Measurements from ENCODE around the gene KIAA0825. TPM values are rescaled to one million over a fixed set of nuclear protein-coding genes. Genes with fewer than 3 reads are reported as not detected.
A peak's percentile ranks its signal among the peaks of the same experiment; 100 is the strongest.

KIAA0825 gene
- total RNA-seq, 1 experiment from 2014 or later, result 1.9 TPM

DNA sequence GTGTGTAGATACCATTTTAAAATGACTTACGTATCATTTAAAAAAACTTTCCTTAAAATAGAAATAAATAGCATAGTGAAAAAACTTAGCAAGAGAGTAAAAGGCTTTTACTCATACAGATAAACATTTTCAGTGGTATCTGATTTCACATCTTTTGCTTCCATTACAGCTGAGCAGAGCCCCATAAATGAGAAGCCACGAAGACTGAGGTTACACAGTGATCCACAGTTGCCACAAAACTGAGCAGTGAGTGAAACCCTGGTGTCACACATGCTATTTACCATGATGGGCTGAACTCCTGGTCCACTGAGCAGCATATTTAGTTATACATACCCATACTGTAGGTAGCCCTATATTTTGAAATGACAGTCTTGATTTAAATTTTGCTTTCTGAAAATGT, 401.2 kb downstream of the KIAA0825 start:
- Histone ChIP-seq H3K4me1 (replicated peaks) (peaks cover 32% of the 10 kb centered on the region), H3K27ac (peak overlapping the region; percentile 98), H3K4me3 (no peak overlapping the region), H3K27me3 (replicated peaks) (no peaks in the 10 kb centered on the region), H3K9me3 (replicated peaks) (no peaks in the 10 kb centered on the region), H3K36me3 (no peaks in the 10 kb centered on the region)
- DNase-seq (ENCODE audit: low read depth in 1 of 2, low spot score in 2 of 2), result no peak

DNA sequence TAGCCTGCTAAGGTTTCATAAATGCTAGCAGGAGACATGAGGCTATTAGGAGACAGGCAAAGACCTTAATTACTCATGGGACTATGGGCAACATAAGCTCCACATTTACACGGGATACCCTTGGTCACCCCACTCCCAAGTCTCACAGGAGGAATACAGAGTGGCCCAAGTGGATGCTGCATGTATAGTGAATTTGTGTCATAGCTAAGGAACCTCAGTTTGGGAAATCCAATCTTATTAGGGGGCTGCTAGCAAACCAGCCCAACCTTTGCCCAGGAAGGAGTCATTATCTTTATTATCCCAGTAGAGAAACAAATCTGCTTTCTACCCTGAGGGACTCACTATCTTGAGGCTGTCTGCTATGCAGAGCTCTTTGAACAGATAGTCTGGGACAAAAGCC, 405.9 kb downstream of the KIAA0825 start:
- Histone ChIP-seq H3K4me3 (no peak overlapping the region), H3K9me3 (replicated peaks) (no peaks in the 10 kb centered on the region), H3K4me1 (replicated peaks) (peaks cover 13% of the 10 kb centered on the region), H3K36me3 (no peaks in the 10 kb centered on the region; the same call in 1 of the 2 replicates), H3K27ac (no peak overlapping the region), H3K27me3 (replicated peaks) (no peaks in the 10 kb centered on the region)
- no peak for DNase-seq (ENCODE audit: low read depth in 1 of 2, low spot score in 2 of 2)

DNA sequence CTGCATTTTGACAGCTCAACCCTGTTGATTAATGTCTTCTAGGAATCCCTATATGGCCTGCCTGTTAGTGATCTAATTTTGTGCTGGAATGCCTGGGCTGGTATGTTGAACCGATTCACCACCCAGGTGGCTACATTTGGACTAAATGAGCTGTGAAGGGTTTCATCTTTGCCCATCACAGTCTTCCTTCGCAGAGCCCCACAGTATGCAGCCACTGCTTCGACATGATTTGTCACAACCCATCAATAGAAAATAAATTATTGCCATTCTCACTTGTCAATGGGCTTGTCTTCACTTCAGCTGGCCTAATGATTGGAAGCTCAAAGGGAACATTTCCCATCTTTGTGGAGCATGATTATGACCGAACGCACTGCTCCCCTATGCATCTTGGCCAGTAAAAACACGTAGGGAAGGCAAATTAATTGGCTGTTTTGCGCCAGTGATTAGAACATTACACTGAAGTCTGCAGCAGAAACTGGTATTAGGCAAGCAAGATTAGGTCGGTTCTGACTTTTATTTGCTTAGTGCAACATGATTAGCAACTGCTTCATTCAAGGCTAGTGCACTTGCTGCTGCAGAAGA, 408.5 kb downstream of the KIAA0825 start:
- Histone ChIP-seq H3K4me3 (no peak overlapping the region), H3K4me1 (replicated peaks) (no peaks in the 10 kb centered on the region; the same call in 1 of the 2 replicates), H3K27ac (no peak overlapping the region), H3K36me3 (no peaks in the 10 kb centered on the region; the same call in 1 of the 2 replicates), H3K27me3 (replicated peaks) (no peaks in the 10 kb centered on the region), H3K9me3 (replicated peaks) (no peaks in the 10 kb centered on the region)
- no peak for DNase-seq (ENCODE audit: low read depth in 1 of 2, low spot score in 2 of 2)

DNA sequence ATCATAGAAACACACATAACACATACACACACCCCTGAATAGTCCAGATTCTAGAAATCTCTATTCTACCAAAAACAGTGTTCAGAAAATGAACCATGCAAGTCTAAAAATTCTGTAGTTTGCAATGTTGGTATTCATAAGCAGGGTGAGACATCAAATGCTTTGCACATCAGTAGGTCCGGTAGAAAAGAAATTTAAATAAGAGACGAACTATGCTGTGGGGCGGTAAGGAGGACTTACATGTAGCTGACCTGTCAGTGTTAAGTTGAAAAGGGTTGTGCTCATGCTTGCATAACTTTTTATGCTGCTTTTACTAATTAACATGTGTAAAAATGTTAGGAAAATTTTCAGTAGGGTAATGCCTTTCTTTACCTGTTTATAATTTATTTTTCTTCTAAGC, 409.1 kb downstream of the KIAA0825 start:
- Histone ChIP-seq H3K36me3 (no peaks in the 10 kb centered on the region; the same call in 1 of the 2 replicates), H3K4me1 (replicated peaks) (no peaks in the 10 kb centered on the region; the same call in 1 of the 2 replicates), H3K9me3 (replicated peaks) (no peaks in the 10 kb centered on the region), H3K27ac (no peak overlapping the region), H3K4me3 (no peak overlapping the region), H3K27me3 (replicated peaks) (no peaks in the 10 kb centered on the region)
- DNase-seq (ENCODE audit: low read depth in 1 of 2, low spot score in 2 of 2), result no peak

- H3K27ac ChIP-seq, result no peak overlapping the region
- no peak overlapping the region for H3K4me3 ChIP-seq
- H3K4me1 ChIP-seq (replicated peaks), result no peaks in the 10 kb centered on the region
- H3K9me3 ChIP-seq (replicated peaks), result no peaks in the 10 kb centered on the region
- no peak for DNase-seq (ENCODE audit: low read depth in 1 of 2, low spot score in 2 of 2)
- H3K27me3 ChIP-seq (replicated peaks), result no peaks in the 10 kb centered on the region
- no peaks in the 10 kb centered on the region for H3K36me3 ChIP-seq
Measured at GRCh38 chr5:94199566-94199965, 418.8 kb downstream of the KIAA0825 start.

GRCh38 chr5:94197970-94198369, 420.4 kb downstream of the KIAA0825 start:
- Histone ChIP-seq H3K4me1 (replicated peaks) (no peaks in the 10 kb centered on the region), H3K36me3 (no peaks in the 10 kb centered on the region), H3K27me3 (replicated peaks) (no peaks in the 10 kb centered on the region), H3K9me3 (replicated peaks) (no peaks in the 10 kb centered on the region), H3K27ac (no peak overlapping the region), H3K4me3 (no peak overlapping the region)
- no peak for DNase-seq (ENCODE audit: low read depth in 1 of 2, low spot score in 2 of 2)

- no peak for DNase-seq (ENCODE audit: low read depth in 1 of 2, low spot score in 2 of 2)
- no peak overlapping the region for H3K27ac ChIP-seq
- H3K4me3 ChIP-seq, result no peak overlapping the region
Measured at GRCh38 chr5:94196953-94197352, 421.5 kb downstream of the KIAA0825 start.

DNA sequence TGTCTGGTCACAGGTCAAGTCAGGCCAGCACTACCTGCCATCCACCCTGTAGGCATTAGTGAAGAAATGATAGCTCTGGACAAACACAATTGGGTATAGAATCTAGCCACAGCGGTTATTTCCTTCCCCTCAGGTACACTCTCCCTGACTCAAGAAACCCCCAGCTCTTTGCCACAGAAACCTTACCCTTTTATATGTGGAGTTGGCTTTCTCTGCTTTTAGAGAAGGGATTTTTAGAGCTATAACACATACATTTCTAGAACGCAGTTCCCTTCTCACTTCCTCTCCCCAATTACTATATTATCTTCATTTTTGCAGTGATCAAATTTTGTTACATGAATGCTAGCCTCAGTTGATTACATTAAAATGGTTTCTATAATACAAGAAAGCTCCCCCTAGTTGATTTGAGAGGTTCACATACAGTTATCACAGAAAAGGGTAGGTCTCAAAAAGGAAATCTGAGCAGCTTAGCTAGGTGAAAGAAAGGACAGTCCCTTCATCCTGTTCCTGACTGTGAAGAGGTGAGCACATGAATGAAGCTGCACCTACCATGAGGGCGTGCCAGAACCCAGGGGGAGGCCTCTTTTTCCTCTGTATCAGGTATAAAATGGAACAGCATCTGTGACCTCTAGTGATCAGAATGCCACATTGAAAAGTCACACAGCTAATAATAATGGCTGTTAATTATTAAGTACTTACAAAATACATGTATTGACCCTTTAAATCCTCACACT, 425.6 kb downstream of the KIAA0825 start:
- Histone ChIP-seq H3K4me1 (replicated peaks) (no peaks in the 10 kb centered on the region), H3K9me3 (replicated peaks) (no peaks in the 10 kb centered on the region), H3K27me3 (replicated peaks) (no peaks in the 10 kb centered on the region), H3K36me3 (no peaks in the 10 kb centered on the region), H3K27ac (no peak overlapping the region), H3K4me3 (no peak overlapping the region)
- DNase-seq (ENCODE audit: low read depth in 1 of 2, low spot score in 2 of 2), result no peak

More at GRCh38 chr5:94196953-94197352, 421.5 kb downstream of the KIAA0825 start:
- no peaks in the 10 kb centered on the region for H3K27me3 ChIP-seq (replicated peaks)
- H3K36me3 ChIP-seq, result no peaks in the 10 kb centered on the region
- no peaks in the 10 kb centered on the region for H3K4me1 ChIP-seq (replicated peaks)
- no peaks in the 10 kb centered on the region for H3K9me3 ChIP-seq (replicated peaks)

DNA sequence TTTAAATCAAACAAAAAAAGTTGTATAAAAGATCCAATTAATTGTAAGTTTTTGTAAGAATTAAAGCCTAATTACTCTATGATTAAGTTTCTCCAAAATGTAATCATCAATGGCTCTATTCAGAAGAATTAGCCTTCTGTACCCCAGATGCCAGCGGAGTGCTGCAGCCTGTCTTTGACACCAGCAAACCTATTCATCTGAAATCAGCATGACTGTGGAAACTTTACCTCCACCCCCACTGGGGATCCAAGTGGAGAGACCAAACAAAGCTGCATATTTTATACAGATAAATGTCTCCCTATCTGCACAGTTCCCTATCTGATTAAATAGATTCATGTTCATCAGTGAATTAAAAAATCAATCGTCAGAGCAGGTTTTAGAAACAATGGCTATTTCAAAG, 426.8 kb downstream of the KIAA0825 start:
- Histone ChIP-seq H3K4me1 (replicated peaks) (no peaks in the 10 kb centered on the region), H3K9me3 (replicated peaks) (no peaks in the 10 kb centered on the region), H3K36me3 (no peaks in the 10 kb centered on the region), H3K27me3 (replicated peaks) (no peaks in the 10 kb centered on the region), H3K27ac (no peak overlapping the region), H3K4me3 (no peak overlapping the region)
- DNase-seq (ENCODE audit: low read depth in 1 of 2, low spot score in 2 of 2), result no peak

- Histone ChIP-seq H3K27me3 (replicated peaks) (no peaks in the 10 kb centered on the region), H3K4me1 (replicated peaks) (no peaks in the 10 kb centered on the region), H3K4me3 (no peak overlapping the region), H3K9me3 (replicated peaks) (no peaks in the 10 kb centered on the region), H3K36me3 (no peaks in the 10 kb centered on the region), H3K27ac (no peak overlapping the region)
- DNase-seq (ENCODE audit: low read depth in 1 of 2, low spot score in 2 of 2), result no peak
Measured at GRCh38 chr5:94188725-94189124, 429.7 kb downstream of the KIAA0825 start.

- no peak overlapping the region for H3K27ac ChIP-seq
- no peak overlapping the region for H3K4me3 ChIP-seq
- no peak for DNase-seq (ENCODE audit: low read depth in 1 of 2, low spot score in 2 of 2)
- H3K36me3 ChIP-seq, result no peaks in the 10 kb centered on the region
- H3K27me3 ChIP-seq (replicated peaks), result no peaks in the 10 kb centered on the region
- no peaks in the 10 kb centered on the region for H3K4me1 ChIP-seq (replicated peaks)
- no peaks in the 10 kb centered on the region for H3K9me3 ChIP-seq (replicated peaks)
Measured at GRCh38 chr5:94184870-94185269, 433.5 kb downstream of the KIAA0825 start.

DNA sequence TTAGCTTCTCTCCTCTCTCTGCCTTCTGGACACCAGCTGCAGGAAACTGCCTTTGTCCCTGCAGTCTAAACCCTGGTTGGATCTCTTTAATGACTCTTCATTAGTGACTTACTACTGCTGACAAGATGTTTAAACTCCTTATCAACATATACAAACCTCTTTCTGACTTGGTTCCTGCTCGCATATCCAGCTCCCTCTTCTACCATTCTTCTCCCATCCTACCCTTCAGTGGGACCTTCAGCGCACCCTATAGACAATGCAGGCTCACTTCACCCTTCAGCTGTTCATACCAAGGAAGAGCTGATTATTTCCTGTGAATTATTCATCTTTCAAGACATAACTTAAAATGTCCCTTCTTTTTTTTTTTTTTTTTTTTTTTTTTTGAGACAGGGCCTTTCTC, 436.5 kb downstream of the KIAA0825 start:
- no peak for DNase-seq (ENCODE audit: low read depth in 1 of 2, low spot score in 2 of 2)
- Histone ChIP-seq H3K27me3 (replicated peaks) (no peaks in the 10 kb centered on the region), H3K4me1 (replicated peaks) (no peaks in the 10 kb centered on the region), H3K36me3 (no peaks in the 10 kb centered on the region), H3K4me3 (no peak overlapping the region), H3K9me3 (replicated peaks) (no peaks in the 10 kb centered on the region), H3K27ac (no peak overlapping the region)

- H3K9me3 ChIP-seq (replicated peaks), result no peaks in the 10 kb centered on the region
- DNase-seq (ENCODE audit: low read depth in 1 of 2, low spot score in 2 of 2), result no peak
- no peaks in the 10 kb centered on the region for H3K27me3 ChIP-seq (replicated peaks)
- no peaks in the 10 kb centered on the region for H3K36me3 ChIP-seq
- H3K27ac ChIP-seq, result no peak overlapping the region
- H3K4me1 ChIP-seq (replicated peaks), result no peaks in the 10 kb centered on the region
- no peak overlapping the region for H3K4me3 ChIP-seq
Measured at GRCh38 chr5:94180761-94181160, 437.6 kb downstream of the KIAA0825 start.

DNA sequence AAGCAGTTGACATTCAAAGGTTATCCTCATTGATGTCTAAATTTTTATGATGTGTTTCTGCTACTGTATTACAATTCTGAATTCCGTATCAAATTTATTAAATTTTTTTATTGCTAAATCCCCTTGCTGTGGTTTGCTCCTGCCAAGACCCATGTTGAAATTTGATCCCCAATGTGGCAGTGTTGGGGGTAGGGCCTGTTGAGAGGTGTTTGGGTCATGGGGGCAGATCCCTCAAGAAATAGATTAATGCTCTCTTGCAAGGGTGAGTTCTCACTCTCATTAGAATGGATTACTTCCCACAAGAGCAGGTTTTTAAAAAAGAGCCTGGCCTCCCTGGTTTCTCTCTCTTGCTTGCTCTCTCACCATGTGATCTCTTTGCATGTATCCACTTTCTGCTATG, 442.5 kb downstream of the KIAA0825 start:
- no peak for DNase-seq (ENCODE audit: low read depth in 1 of 2, low spot score in 2 of 2)
- H3K4me1 ChIP-seq (replicated peaks), result 0 out of 2 replicates have a peak, but pooled peaks cover 3% of the 10 kb centered on the region
- H3K4me3 ChIP-seq, result no peak overlapping the region
- no peak overlapping the region for H3K27ac ChIP-seq
- H3K27me3 ChIP-seq (replicated peaks), result no peaks in the 10 kb centered on the region
- no peaks in the 10 kb centered on the region for H3K36me3 ChIP-seq
- no peaks in the 10 kb centered on the region for H3K9me3 ChIP-seq (replicated peaks)
